NCI-H1694 (cell line): ENCODE data around the gene CRB2.

Experiments used
- DNase-seq: peaks from one replicate; lab custom pipeline; 2025; lab: John Stamatoyannopoulos, UW

CRB2 gene

GRCh38 chr9:123355761-123356431 is at the start of gene CRB2:
Gene CRB2, plus strand, starts transcription at chr9:123356197. Its CDS starts 64 bp downstream, at chr9:123356261.
- DNase-seq = no peak

GRCh38 chr9:123309611-123310010 is 46.4 kb upstream of the CRB2 start:
- DNase-seq = no peak

GRCh38 chr9:123310551-123311249 is 45.3 kb upstream of the CRB2 start:
- DNase-seq = no peak

- no peak for DNase-seq
Observed at GRCh38 chr9:123311250-123311752, 44.7 kb upstream of the CRB2 start.

- no peak for DNase-seq
Observed at GRCh38 chr9:123312306-123312877, 43.6 kb upstream of the CRB2 start.

- DNase-seq = no peak
Observed at GRCh38 chr9:123314617-123315016, 41.4 kb upstream of the CRB2 start.

GRCh38 chr9:123315635-123316034 is 40.4 kb upstream of the CRB2 start:
- no peak for DNase-seq

- DNase-seq = no peak
Observed at GRCh38 chr9:123316053-123316718, 39.8 kb upstream of the CRB2 start.

- DNase-seq = no peak
Observed at GRCh38 chr9:123318202-123318601, 37.8 kb upstream of the CRB2 start.

- DNase-seq = no peak
Observed at GRCh38 chr9:123318961-123319421, 37.0 kb upstream of the CRB2 start.

- DNase-seq = no peak
Observed at GRCh38 chr9:123319541-123320339, 36.3 kb upstream of the CRB2 start.

- no peak for DNase-seq
Observed at GRCh38 chr9:123320814-123321213, 35.2 kb upstream of the CRB2 start.

GRCh38 chr9:123321616-123322272 is 34.3 kb upstream of the CRB2 start:
- no peak for DNase-seq

- DNase-seq = no peak
Observed at GRCh38 chr9:123322273-123323195, 33.5 kb upstream of the CRB2 start.

GRCh38 chr9:123323196-123324013 is 32.6 kb upstream of the CRB2 start:
- no peak for DNase-seq

GRCh38 chr9:123324767-123325183 is 31.2 kb upstream of the CRB2 start:
- DNase-seq = no peak

- DNase-seq = no peak
Observed at GRCh38 chr9:123326187-123326586, 29.8 kb upstream of the CRB2 start.

GRCh38 chr9:123326662-123327093 is 29.3 kb upstream of the CRB2 start:
- DNase-seq = no peak

GRCh38 chr9:123327697-123328100 is 28.3 kb upstream of the CRB2 start:
- no peak for DNase-seq
